ENCODE measurements around the gene SERPINB6.
"Not testable (repeated sequence)": the region's sequence is repeated elsewhere in the genome, so short reads cannot be mapped to it uniquely, and the experiment has no call there.

The SERPINB6 gene

GRCh38 chr6:2998998-2999617, 27.7 kb upstream of the SERPINB6 start:
- peak in 1 of 2 experiments; percentile 79 for DNase-seq

DNA sequence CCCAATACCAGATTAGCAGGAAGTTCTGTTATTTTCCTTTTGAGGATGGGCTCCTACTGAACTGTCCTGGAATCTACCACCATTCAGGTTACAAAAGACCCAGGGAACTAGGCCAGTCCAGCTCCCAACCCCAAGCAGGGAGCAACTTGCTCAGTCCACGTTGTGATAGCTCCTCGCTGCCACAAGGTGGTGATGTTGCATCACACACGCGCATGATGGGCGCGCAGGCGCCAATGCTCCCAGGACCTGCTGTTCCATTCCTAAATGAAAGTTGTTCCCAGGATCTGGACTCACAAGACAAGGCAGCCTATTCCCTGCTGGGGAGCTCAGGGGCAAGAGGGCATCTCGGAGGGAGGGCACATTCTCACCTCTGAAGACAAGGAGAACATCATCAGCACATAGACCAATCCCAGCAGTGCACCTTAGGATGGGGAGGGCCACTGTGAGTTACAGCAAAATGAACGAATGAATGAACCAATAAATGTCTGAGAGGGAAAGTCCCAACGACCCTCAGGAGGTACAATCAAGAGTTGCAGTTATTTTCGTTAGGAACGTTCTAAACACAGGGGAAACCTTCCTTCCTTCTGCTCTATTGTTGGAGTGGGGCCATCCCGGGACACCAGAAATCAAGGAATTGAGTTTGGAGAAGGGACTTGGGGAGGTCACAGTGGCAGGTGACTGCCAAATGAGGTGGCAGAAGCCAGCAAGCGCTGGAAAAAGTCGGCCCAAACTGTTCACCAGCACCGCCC, 27.1 kb upstream of the SERPINB6 start:
- not testable (repeated sequence) for DNase-seq

GRCh38 chr6:2993755-2994317, 22.5 kb upstream of the SERPINB6 start:
- no peak for DNase-seq

DNA sequence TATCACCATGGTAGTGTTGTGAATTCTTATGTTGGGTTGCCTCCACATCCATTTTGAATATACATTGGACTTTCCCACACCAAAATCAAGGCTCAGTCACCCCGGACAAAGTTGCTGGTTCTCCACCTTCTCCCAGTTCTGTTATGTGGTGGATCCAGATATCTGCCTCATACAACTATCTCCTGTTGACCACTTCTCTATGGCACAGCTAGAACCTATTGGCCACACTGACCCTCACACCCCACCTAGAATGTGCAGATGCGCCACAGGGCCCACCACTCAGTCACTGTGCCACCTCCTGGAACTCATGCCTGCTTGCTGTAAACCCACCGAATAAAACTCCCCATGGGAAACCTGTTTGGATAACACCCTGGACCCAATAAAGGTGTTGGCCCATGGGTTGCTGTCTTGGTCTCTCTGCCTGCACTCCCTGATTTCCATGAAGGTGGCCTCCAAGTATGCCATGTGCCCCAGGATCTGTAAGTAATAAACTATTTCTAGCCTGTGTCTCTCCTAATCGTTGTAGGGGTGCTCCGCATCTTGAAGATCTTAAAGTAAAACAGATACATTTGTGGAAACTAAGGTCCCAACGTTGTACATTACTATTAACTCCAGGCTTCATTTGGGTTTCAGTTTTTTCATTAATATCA, 21.1 kb upstream of the SERPINB6 start:
- no peak for DNase-seq

- peak in 1 of 2 experiments; percentile 43 for DNase-seq
These were observed 19.7 kb upstream of the SERPINB6 start for GRCh38 chr6:2990932-2991506.

DNA sequence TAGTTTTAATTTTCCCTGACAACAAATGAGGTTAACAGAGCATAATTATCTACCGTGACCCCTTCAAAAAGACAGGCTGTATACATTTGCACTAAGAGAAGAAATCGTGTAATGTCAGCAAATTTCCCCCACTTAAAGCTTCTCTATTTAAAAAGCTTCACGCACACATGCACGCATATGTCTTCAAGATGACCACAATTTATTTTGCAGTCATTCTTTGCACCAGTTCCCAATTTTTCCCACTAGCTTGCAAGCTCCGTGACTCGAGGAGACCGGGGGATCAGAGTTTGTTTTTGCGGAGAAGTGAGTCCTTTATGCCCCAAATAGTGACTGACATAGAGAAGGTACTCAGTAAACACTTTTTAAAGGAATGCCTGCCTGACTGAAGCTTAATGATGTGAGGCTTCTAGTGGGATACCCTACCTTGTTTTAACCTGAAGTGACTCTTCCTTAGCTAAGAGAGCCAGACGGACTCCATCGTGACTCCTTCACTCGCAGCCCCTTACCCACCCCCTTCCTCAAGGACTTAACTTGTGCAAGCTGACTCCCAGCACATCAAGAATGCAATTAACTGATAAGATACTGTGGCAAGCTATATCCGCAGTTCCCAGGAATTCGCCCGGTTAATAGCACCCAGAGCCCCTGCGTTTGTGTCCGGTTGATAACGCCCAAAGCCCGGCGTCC, 19.0 kb upstream of the SERPINB6 start:
- peak in 1 of 2 experiments; percentile 18 for DNase-seq

- DNase-seq: peak; percentile 91 to 94
These were observed 18.2 kb upstream of the SERPINB6 start for GRCh38 chr6:2989332-2990247.

GRCh38 chr6:2988426-2989331, 17.3 kb upstream of the SERPINB6 start:
- DNase-seq: peak; percentile 73 to 81

DNA sequence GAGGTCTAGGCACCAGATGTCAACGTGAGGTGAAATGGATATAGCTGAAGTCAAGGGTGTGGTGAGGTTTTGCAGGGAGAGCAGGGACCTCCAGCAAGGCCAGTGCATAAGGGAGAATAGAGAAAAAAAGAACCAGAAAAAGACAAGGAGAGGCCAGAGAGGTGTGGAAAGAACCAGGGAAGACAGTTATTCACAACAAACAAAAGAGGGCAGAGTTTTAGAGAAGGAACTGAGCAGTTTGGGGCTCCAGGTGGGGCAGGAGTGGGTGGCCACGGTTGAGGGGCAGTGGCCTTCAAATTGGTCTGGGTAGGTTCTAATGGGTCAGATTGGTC, 16.7 kb upstream of the SERPINB6 start:
- no peak for DNase-seq

DNA sequence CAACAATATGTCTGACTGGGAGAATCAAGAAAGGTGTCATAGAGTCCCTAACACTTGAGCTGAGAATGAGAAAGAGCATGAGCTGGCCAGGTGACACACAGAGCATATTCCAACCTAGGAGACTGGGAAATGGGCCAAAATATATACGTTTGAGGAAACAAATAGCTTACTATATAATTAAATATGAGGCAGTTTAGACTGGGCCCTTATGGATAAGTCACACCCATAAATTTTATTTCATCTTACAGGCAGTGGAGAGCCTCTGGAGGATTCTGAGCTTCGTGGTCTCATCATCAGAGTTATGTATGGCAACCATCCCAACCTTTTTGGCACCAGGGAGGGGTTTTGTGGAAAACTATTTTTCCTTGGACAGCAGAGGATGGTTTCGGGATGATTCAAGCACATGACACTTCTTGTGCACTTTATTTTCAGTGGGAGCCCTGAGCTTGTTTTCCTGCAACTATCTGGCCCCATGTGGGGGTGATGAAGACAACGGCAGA, 15.4 kb upstream of the SERPINB6 start:
- no peak for DNase-seq

DNA sequence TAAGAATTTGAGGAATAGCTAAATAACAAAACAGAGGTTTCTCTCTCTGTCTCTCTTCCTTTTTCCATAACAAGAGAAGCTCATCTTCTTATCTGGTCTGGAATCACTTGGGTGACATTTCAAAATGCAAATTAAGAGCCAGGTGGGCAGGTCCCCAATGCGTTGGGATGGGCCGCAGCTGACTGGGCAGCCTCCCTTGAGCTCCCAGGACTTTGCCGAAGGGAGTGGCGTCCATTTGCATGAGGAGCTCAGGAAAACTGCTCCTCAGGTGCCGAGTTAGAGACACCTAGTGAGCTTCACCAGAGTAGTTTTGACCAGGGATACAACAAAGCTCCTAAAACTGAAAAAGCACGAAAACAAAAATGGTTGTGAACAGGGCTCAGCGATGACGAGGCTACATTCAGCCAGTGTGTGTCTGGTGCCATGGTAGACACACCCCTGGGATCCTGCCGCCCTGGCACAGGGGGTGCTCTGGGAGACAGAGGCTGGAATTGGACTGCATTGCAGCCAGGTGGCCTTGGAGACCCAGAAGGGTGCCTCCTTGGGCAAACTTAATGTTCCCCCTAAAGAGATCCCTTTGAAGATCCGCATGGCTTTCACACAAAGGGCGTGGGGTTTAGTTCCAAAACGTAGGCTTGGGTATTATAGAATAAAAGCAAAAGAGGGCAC, 13.5 kb upstream of the SERPINB6 start:
- no peak for DNase-seq

GRCh38 chr6:2982426-2983117, 11.2 kb upstream of the SERPINB6 start:
- DNase-seq: no peak

DNA sequence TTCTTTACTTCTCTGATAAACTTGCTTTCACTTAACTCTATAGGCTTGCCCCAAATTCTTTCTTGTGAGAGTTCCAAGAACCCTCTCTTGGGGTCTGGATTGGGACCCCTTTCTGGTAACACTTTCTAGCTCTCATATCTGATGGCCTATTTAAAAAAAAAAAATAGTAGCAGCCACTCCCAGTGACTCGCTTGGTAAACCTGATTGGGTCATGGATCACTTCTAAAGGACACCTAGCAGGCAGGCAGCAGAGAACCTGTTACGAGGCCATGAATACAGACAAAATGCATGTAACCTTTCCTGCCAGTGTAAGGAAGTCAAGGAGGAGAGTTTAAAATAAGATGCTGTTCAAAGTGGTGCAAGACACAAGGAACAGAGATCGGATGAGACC, 9.1 kb upstream of the SERPINB6 start:
- DNase-seq: no peak

DNA sequence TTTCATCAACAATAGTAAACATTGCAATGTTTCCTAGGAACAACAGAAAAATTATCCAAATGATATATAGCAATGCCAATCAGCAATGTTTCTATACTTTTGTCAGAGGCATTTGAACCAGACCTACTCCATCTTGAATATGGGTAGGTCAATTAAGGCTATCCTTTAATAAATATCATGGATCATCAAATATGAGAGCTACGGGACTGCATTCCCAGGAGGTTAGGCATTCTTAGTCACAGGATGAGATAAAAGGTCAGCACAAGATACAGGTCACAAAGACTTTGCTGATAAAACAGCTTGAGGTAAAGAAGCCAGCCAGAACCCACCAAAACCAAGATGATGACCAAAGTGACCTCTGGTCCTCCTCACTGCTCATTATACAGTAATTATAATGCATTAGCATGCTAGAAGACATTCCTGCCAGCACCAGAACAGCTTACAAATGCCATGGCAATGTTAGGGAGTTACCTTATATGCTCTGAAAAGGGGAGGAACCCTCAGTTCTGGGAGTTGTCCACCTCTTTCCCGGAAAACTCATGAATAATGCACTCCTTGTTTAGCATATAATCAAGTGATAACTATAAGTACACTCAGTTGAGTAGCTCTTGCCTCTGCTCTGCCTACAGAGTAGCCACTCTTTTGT, 8.6 kb upstream of the SERPINB6 start:
- DNase-seq: no peak

- DNase-seq: no peak
These were observed 7.6 kb upstream of the SERPINB6 start for GRCh38 chr6:2978923-2979322.

DNA sequence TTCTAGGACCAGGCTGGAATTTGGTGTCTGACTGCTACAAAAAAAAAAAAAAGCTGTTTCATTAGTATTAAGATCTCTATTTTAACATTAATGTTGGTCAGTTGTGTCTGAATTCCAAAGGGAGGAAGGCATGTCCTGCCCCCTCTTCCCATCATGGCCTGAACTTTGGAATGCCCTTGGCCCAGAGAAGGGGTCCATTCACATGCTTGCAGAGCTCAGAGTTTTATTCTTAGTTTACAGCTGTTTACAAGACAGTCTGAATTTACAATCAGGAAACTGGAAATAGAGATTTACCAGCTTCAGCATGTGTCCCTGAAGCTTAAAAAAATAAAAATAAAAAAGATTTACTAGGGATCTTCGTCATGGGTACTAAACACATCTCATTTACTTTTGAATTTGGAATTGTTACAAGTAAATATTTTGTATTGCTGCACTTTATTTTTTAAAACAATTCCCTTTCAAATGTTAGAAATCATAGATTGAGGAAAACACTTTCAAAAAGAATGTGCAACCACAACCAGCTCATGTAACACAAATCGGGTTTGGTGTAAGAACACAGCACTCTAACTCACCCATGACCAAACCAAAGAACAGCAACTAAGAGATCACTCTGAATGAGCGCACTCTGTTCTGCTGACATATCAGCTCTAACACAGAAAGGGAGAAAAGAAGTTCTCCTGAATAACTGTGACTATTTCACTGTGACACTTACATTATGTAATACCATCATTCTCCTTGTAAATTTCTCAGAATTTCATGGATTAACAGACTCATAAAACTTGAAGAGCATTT, 6.6 kb upstream of the SERPINB6 start:
- no peak for DNase-seq

DNA sequence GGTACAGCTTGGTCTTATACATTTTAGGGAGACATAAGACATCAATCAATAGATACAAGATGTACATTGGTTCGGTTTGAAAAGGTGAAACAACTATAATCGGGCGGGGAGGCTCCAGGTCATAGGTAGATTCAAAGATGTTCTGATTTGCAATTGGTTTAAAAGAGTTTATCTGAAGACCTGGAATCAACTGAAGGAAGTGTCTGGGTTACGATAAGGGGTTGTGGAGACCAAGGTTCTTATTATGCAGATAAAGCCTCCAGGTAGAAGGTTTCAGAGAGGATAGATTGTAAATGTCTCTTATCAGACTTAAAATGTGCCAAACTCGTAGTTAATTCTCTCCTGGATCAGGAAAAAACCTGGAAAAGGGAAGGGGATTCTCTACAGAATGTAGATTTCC, 5.9 kb upstream of the SERPINB6 start:
- no peak for DNase-seq

GRCh38 chr6:2976571-2977085, 5.3 kb upstream of the SERPINB6 start:
- DNase-seq: no peak

All from SHP77 (cell line).